Left renal cortex interstitium (tissue), 4 donors: ENCODE results near the gene DOCK8. TPM values are rescaled to one million over a fixed set of nuclear protein-coding genes. Genes with fewer than 3 reads are reported as not detected.

Experiments
- DNase-seq, 4 donors: peaks; one replicate each; pipeline ENCODE4 v3.0.0-alpha.2; 2013; ENCODE audit warnings: low read depth in 4 of 4, low spot score in 2 of 4, missing footprints in 1 of 4
- polyA plus RNA-seq, 4 donors: library from polyadenylated mRNA; unstranded; fragments of 120-200 nt; gene quantifications; one replicate each; pipeline ENCODE4 v1.2.1, GENCODE V29; 2013; ENCODE audit not compliant: insufficient read length in 4 of 4

Gene DOCK8
- polyA plus RNA-seq, 4 donors, result 10.8 to 14.1 (median 11.9) TPM

- DNase-seq, result no peak
Measured at GRCh38 chr9:447230-448025, 232.8 kb downstream of the DOCK8 start.

GRCh38 chr9:450057-450456 lies 235.4 kb downstream of the DOCK8 start:
- no peak for DNase-seq

DNA sequence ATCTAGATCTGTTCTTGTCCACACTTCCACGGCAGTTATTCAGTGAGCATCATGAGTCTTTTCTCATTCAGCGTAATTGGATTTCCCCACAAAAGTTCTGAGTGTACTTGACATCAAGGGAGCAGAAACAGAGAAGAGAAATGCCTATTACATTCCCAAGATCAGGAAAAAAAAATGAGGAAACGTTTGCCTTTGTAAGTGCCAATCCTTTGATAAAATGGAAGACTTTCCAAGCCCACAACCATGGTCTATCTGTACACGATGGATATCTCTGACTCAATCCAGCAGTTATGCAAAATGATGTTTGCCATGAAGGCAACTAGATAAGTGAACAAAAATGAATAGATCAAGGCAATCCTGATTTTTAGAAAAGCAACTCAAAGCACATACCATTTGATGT lies 235.9 kb downstream of the DOCK8 start:
- DNase-seq, result no peak

DNA sequence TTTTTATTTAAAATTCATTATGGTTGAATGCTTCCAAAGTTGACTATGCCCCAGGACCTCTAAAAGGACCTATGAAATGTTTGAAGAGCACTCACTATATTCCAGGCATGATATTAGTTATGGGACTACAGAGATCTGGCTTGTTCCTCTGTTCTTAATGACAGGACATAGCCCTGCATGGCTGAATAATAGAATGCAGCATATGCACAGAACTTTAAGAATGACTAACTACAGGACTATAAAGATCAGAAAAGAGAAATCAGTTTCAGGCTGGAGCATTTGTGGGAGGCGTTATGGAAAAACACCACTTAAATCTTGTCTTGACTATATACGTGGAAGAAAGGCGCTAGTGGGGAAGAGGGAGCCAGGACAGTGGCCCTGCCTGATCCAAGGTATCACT lies 239.2 kb downstream of the DOCK8 start:
- no peak for DNase-seq

GRCh38 chr9:456365-456764 lies 241.7 kb downstream of the DOCK8 start:
- DNase-seq, result no peak

- no peak for DNase-seq
Measured at GRCh38 chr9:458590-458989, 243.9 kb downstream of the DOCK8 start.

GRCh38 chr9:459491-460444 lies 245.1 kb downstream of the DOCK8 start:
- no peak for DNase-seq

- no peak for DNase-seq
Measured at GRCh38 chr9:462121-462520, 247.5 kb downstream of the DOCK8 start.

DNA sequence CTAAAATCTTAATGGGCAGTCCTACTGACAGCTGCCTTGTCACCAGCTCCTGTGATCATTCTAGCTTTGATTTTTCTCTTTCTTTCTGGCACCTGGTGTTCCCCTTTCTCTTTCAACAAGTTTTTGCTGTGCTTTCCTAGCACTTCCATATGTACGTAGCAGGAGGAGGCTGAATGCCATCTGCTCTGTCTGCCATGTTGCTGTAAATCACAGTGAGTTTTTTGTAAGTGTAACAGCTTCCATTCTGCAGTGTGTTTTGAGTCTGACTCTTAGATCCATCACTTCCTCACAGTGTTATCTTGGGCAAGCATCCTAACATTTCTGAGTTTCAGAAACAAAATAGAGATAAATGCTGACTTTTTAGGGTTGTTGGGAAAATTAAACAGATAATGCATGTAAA lies 247.9 kb downstream of the DOCK8 start:
- no peak for DNase-seq

GRCh38 chr9:463455-464171 lies 248.9 kb downstream of the DOCK8 start:
- DNase-seq, result no peak

DNA sequence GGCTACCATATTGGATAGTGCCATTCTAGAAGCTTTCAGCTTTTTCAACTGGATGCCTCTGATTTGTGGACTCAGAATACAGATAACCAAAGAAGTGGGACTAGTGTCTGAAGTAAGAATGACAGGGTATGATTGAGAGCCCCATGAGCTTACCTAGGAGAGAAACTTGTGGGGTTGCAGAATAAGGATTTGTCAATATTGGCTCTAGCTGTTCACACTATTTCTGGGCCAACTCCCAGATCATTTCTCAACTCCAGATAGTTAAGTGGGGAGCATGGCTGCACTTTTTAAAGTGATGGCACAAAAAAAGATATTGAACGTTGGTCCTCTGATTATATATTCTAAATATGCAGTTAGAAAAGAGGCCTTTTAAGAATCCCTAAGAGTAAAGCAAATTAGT lies 252.1 kb downstream of the DOCK8 start:
- no peak for DNase-seq

DNA sequence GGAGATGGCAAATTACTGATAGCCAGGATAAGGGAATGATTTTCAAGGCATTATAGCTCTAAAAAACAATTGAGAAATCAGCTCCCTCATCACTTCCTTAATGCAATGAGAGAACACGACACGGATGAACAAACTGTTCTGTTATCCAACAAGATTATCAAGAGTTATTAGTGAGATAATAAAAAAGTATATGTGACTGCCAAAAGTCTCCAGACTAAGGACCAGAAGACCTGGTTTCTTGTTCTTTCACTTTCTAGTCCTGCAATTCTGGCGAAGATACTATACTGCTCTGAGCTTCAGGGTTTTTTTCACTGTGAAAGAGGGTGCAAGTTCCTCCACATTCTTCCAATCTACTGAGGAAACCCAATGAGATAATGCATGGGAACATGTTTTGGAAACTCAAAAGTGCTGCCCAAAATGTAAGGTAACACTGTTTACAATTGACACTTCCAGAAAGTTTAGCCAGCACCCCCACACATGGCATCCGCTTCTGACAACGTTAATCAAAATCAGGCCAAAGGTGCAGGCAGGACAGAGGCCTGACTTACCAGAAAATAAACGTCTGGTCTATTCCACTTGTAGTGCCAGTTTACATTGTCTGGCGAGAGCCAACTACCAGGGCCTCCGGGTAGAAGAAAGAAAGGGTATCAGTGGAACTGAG lies 254.2 kb downstream of the DOCK8 start:
- DNase-seq, result peak in 1 of 4 donors; percentile 34

GRCh38 chr9:469672-470551 lies 255.2 kb downstream of the DOCK8 start:
- peak; percentile 77 to 88 (median 81) for DNase-seq

GRCh38 chr9:470552-471194 lies 256.0 kb downstream of the DOCK8 start:
- no peak for DNase-seq

DNA sequence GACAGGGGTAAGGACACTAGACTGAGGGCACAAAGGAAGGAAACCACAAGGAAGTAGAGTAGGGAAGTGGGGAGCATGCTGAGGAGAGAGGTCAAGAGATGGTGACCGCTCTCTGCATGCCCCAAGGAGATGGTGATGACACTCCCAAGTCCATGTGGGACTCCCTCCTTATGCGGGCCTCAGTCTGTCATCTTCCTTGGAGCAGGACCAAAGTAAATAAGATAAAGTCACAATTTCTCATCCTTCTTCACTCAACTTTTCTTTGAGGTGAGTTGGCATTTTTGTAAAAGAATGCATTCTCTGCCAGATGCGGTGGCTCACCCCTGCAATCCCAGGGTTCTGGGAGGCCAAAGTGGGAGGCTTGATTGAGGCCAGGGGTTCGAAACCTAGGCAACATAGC lies 256.7 kb downstream of the DOCK8 start:
- DNase-seq, result no peak

DNA sequence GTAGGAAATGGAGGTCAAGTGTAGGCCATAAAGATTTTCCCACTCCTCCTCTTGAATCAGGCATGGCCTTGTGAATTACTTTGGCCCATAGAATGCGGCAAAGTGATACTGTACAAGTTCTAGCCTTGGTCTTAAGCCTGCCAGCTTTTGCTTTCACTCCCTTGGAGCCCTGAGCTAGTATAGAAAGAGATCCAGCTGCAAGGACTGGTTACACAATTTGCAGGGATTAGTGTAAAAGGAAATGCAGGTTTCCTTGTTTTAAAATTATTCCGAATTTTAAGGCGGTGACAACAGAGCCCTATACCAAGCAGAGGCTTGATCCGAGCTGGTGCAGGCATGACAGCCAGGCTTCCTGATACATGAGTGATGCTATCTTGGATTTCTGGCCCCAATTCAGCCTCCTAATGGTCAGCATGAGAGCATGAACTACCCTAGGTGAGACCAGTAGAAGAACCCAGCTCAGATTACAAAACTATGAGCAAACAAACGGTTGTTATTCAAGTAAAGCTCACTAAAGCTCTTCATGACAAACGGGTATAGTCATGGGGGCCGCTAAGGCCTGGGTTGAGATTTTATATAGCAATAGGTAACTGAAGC lies 257.9 kb downstream of the DOCK8 start:
- DNase-seq, result no peak

GRCh38 chr9:477193-477592 lies 262.5 kb downstream of the DOCK8 start:
- no peak for DNase-seq

DNA sequence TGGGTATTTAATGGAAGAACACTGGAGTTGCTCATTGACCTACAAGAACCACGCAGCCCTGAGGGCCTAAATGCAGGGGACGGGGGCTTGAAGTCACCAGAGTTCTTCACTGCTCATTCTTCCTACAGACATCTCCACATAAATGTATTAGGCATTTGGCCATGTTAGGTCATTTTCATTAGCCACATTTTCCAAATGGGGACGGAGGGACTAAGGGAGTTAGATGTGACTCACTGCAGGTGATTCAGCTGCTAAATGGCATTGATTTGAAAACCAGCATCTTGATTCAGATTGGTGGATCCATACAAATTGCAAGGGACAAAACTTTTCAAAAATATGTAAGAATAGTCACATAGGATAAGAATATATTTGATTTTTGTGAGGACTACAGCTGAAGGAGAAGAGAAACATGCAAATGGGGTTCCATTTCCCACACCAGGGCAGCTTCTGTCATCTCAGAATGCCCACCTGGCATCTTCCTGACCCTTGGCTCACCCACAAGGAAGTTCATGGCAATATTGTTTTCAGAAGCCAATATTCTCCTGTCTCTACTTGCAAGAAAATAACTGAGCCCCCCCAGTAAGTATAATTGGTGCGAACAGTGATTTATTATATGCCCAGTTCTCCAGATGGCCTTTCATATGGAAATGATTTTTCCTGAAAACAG lies 264.8 kb downstream of the DOCK8 start:
- DNase-seq, result no peak
